ENCODE measurements around the gene DHCR24.

Gene DHCR24

DNA sequence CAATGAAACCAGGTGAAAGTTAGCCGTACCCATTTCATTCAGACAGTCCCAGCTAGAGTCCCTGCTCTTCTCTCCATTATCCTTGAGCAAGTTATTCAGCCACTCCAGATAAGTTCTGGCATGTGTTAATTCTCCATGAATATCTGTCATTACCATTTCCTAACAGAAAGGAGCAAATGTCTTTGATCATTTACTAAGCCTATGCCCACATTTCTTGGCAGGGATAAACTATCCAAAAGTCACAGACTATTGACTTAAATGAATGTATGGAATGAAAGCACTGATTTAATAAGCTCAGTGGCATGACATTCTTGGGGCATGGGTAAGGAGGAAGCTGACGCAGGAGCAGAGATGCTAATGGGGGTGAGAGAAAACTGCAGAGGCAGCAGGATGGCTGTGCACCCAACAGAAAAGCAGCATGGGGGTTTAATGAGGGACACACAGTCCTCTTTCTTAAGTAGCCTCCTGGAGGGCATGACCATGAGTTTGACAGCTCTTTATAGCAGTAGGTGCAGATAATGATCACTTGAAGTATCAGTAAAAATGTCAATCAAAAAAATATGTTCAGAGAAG lies 17.6 kb upstream of the DHCR24 start (continued):
- TF ChIP-seq, protein P1, sequence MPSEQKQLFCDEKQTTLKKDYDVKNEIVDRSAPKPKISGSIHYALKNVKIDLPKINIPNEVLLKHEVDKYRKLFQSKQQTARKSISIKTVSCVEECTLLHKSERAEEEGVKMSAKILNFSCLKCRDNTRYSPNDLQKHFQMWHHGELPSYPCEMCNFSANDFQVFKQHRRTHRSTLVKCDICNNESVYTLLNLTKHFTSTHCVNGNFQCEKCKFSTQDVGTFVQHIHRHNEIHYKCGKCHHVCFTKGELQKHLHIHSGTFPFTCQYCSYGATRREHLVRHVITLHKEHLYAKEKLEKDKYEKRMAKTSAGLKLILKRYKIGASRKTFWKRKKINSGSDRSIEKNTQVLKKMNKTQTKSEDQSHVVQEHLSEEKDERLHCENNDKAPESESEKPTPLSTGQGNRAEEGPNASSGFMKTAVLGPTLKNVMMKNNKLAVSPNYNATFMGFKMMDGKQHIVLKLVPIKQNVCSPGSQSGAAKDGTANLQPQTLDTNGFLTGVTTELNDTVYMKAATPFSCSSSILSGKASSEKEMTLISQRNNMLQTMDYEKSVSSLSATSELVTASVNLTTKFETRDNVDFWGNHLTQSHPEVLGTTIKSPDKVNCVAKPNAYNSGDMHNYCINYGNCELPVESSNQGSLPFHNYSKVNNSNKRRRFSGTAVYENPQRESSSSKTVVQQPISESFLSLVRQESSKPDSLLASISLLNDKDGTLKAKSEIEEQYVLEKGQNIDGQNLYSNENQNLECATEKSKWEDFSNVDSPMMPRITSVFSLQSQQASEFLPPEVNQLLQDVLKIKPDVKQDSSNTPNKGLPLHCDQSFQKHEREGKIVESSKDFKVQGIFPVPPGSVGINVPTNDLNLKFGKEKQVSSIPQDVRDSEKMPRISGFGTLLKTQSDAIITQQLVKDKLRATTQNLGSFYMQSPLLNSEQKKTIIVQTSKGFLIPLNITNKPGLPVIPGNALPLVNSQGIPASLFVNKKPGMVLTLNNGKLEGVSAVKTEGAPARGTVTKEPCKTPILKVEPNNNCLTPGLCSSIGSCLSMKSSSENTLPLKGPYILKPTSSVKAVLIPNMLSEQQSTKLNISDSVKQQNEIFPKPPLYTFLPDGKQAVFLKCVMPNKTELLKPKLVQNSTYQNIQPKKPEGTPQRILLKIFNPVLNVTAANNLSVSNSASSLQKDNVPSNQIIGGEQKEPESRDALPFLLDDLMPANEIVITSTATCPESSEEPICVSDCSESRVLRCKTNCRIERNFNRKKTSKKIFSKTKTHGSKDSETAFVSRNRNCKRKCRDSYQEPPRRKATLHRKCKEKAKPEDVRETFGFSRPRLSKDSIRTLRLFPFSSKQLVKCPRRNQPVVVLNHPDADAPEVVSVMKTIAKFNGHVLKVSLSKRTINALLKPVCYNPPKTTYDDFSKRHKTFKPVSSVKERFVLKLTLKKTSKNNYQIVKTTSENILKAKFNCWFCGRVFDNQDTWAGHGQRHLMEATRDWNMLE (tag by site-specific recombination; conservative IDR thresholded peaks at IDR 0.05; ENCODE audit: low read depth) = no peak
- no peak for TF ChIP-seq ZNF600 (tag by site-specific recombination; IDR thresholded peaks at IDR 0.05)
- TF ChIP-seq, protein P2, sequence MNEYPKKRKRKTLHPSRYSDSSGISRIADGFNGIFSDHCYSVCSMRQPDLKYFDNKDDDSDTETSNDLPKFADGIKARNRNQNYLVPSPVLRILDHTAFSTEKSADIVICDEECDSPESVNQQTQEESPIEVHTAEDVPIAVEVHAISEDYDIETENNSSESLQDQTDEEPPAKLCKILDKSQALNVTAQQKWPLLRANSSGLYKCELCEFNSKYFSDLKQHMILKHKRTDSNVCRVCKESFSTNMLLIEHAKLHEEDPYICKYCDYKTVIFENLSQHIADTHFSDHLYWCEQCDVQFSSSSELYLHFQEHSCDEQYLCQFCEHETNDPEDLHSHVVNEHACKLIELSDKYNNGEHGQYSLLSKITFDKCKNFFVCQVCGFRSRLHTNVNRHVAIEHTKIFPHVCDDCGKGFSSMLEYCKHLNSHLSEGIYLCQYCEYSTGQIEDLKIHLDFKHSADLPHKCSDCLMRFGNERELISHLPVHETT (tag by site-specific recombination; IDR thresholded peaks at IDR 0.05) = no peak
- TF ChIP-seq ZNF610 (tag by site-specific recombination; IDR thresholded peaks at IDR 0.05; ENCODE audit: borderline replicate concordance) = no peak
- no peak for TF ChIP-seq ZFP3 (tag by site-specific recombination; IDR thresholded peaks at IDR 0.05; ENCODE audit: low read depth)
- TF ChIP-seq ZFP41 (tag by site-specific recombination; IDR thresholded peaks at IDR 0.05; ENCODE audit: borderline replicate concordance) = no peak
- no peak for TF ChIP-seq ZNF626 (tag by site-specific recombination; IDR thresholded peaks at IDR 0.05)
- no peak for TF ChIP-seq ZNF274 (IDR thresholded peaks at IDR 0.05; ENCODE audit: low read length)
- TF ChIP-seq ZNF274 (tag by site-specific recombination; IDR thresholded peaks at IDR 0.05; ENCODE audit: borderline replicate concordance) = no peak
- no peak for TF ChIP-seq ZNF16 (tag by site-specific recombination; IDR thresholded peaks at IDR 0.05; ENCODE audit: low read depth)
- TF ChIP-seq ZNF266 (tag by site-specific recombination; IDR thresholded peaks at IDR 0.05; ENCODE audit: low read depth) = no peak
- no peak for TF ChIP-seq ZNF529 (tag by site-specific recombination; IDR thresholded peaks at IDR 0.05; ENCODE audit: insufficient replicate concordance)
- TF ChIP-seq ZNF777 (tag by site-specific recombination; IDR thresholded peaks at IDR 0.05; ENCODE audit: borderline replicate concordance) = no peak
- no peak for TF ChIP-seq KLF10 (tag by site-specific recombination; IDR thresholded peaks at IDR 0.05)
- TF ChIP-seq ZNF214 (tag by site-specific recombination; IDR thresholded peaks at IDR 0.05; ENCODE audit: borderline replicate concordance) = no peak
- TF ChIP-seq GLIS1 (tag by site-specific recombination; IDR thresholded peaks at IDR 0.05) = peak; percentile 15; the same call in 1 of the 2 replicates
- TF ChIP-seq KLF8 (tag by site-specific recombination; IDR thresholded peaks at IDR 0.05) = no peak
- no peak for TF ChIP-seq ZNF792 (tag by site-specific recombination; IDR thresholded peaks at IDR 0.05)
- peak; percentile 74; the same call in 1 of the 2 replicates for TF ChIP-seq ZNF423 (tag by site-specific recombination; IDR thresholded peaks at IDR 0.05)
- TF ChIP-seq ZNF654 (tag by site-specific recombination; IDR thresholded peaks at IDR 0.05; ENCODE audit: low read depth) = no peak
- TF ChIP-seq HOXC10 (CRISPR knock-in tag; IDR thresholded peaks at IDR 0.05) = no peak
- TF ChIP-seq ZNF175 (tag by site-specific recombination; IDR thresholded peaks at IDR 0.05) = no peak
- no peak for TF ChIP-seq ZNF843 (tag by site-specific recombination; IDR thresholded peaks at IDR 0.05)
- TF ChIP-seq, protein P3, sequence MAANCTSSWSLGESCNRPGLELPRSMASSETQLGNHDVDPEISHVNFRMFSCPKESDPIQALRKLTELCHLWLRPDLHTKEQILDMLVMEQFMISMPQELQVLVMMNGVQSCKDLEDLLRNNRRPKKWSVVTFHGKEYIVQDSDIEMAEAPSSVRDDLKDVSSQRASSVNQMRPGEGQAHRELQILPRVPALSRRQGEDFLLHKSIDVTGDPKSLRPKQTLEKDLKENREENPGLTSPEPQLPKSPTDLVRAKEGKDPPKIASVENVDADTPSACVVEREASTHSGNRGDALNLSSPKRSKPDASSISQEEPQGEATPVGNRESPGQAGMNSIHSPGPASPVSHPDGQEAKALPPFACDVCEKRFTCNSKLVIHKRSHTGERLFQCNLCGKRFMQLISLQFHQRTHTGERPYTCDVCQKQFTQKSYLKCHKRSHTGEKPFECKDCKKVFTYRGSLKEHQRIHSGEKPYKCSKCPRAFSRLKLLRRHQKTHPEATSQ (tag by site-specific recombination; IDR thresholded peaks at IDR 0.05) = no peak

Data from HEK293 (cell line).